Activated CD4-positive, alpha-beta T cell treated with anti-CD3 and anti-CD28 coated beads for 4 hours (primary cell): Measurements from ENCODE around the gene TECTB.
"Not testable (repeated sequence)": the region's sequence is repeated elsewhere in the genome, so short reads cannot be mapped to it uniquely, and the experiment has no call there.

ENCODE experiments used
- DNase-seq, 2 donors: peaks; one replicate each; pipeline ENCODE4 v3.0.0-alpha.2; 2020

TECTB gene

DNA sequence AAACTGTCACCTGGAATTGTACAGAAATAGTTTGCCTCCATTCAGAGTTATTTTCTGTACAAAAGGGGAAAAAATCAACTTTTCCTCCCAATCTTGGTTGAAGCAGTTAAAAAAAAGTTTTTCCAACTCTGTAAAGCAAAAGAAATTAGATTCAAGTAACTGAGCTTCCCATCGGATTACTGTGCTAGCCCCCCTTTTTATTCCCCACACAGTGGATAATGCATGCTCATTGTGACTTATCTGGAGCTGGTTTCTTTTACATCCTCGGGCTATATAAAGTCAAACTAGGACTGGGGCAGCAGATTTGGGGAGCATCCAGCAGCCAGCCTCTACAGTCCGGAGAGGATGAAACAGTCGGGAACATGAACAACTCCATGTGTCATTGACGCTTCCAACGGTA lies at the start of gene TECTB:
Gene TECTB, plus strand, starts transcription at position 301 of the 400 bp plus-strand sequence. CDS start 335 bp downstream, outside the sequence.
- no peak for DNase-seq

DNA sequence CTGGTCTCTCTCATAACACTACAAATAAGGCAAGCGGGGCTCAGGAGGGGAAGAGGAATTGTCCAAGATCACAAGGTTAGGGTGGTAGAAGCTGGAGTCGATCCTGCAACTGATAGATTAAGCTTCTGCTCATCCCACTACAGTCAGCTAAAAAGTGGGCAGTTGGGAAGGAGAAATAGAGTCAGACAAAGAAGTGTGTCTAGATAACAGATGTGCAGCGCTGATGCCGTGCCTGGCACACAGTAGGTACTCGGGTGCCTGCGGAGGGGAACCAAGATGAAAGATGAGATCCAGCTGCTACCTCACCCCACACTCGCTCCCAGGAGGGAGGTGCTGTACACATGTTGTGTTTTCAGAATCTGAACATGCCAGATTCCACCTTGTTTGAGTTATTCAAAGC lies 48.1 kb upstream of the TECTB start:
- no peak for DNase-seq

DNA sequence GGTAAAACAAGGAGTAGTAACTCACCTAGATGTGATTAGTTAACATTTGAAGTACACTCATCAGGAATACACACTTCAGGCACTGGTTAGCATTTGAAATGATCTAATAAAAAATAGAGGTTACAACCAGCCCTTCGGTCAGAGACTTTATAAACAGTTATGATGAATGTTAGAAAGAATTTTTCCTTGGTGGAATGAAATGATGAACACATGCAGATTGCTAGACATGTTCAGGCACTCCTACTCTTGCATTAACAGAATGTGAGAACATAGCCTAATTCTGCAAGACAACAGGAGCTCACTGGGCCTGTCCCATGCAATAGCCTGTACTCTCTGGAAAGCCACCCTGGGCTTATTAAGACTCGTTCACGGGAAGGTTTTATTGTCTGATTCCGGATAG lies 47.3 kb upstream of the TECTB start:
- no peak for DNase-seq

DNA sequence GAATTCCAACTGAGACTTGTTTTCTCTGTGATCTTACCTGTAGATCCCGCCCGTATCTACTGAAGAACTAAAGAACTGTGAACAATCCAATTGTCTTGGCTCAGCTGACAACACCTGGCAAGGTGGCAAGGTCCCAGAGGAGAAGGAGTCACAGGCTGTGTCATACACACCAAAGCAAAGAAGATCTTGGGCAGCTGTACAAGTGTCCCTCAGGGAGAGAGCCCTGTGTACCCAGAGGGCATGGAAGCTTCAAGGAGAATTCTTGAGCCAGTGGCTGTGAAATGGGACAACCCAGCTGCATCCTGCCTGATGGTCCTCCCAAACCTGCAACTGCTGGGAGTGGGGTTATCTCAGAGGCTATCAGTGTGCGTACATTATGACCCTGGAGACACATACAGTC lies 46.7 kb upstream of the TECTB start:
- no peak for DNase-seq

DNA sequence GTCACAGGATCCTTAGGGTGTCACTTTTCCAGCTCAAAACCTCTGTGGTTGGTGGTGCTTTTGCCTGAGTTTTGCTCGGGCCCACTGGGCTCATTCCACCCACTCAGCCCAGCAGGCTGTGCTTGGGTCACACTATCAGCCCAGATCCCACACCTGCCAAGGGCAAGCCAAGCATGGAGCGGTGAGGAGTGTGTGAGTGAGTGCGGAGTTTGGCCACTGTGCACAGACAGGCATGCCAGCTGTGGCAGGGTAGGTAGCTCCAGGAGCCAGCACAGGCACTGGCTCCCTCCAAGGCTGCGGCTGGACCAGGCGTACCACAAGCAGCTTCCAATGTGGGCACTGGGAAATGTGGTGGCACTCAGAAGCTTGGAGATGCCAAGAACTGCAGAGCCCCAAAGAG lies 43.9 kb upstream of the TECTB start:
- DNase-seq, result no peak

DNA sequence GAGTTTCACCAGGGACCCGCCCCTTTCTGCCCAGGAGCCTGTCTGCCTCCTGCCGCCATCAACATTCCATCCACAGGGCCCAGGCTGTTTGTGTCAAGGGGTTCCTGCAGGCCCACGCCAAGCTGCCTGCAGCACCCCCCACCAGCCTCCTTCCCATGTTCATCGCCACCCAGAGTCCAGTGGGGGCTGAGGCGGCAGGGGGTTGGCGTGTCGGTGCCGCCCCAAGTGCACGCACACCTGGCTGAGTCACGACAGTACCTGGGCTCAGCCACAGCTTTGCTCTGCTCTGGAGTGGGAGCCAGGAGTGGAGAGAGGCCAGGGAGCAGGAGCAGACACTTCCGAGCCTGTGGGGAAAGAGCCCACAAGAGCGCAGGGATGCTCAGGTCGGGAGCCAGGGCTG lies 42.8 kb upstream of the TECTB start:
- no peak for DNase-seq

DNA sequence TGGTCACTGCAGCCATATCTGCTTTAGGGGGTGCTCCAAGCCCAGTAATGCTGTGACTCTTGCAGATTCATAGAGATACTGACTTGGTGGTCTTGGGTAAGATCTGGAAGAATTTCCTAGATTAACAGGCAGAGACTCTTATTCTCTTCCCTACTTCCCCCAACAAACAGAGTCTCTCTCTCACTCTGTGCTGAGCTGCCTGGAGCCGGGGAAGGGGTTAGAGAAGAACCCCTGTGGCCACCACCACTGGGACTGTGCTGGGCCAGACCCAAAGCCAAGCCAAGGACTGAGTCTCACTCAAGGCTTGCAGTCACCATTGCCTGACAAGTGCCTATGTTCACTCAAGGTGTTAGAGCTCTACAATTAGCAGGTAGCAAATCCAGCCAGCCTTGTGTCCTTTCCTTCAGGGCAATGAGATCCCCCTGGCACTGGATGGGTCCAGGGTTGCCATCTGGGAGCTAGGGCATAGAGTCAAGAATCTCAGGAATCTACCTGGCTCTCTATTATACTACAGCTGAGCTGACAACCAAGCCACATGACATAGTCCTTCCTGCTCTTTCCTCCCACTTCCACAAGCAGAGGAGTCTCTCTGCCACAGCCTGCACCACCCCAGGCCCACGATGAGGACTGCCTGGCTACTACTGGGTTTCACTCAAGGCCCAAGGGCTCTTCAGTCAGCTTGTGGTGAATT lies 41.4 kb upstream of the TECTB start:
- no peak for DNase-seq

DNA sequence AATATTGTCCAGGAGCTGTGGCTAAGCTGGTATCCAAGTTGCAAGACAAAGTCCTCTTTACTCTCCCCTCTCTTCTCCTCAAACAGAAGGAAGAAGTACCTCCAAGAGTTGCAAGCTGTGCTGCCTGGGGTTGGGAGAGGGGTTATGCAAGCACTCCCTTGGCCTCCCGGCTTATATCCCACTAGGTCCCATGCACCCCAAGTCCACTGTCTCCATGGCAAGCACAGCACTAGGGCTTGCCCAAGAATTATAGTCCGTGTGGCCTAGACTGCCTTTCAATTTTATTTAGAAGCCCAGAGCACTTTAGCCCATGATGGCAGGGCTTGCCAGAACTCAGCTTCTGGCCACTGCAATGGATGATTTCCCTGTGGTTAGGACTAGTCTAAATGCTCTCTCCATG lies 40.4 kb upstream of the TECTB start:
- no peak for DNase-seq

DNA sequence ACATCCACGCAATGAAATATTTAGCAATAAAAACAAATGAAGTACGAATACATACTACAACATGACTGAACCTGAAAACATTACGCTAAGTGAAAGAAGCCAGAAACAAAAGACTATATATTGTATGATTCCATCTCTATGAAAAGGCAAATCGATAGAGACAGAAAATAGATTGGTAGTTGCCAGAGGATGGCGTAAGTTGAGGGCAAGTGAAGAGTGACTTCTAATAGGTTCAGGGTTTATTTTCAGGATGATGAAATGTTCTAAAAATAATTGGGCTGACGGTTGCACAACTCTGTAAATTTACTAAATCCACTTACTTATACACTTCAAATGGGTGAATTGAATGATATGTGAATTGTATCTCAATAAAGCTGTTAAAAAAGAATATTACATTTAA lies 39.5 kb upstream of the TECTB start:
- DNase-seq, result no peak

DNA sequence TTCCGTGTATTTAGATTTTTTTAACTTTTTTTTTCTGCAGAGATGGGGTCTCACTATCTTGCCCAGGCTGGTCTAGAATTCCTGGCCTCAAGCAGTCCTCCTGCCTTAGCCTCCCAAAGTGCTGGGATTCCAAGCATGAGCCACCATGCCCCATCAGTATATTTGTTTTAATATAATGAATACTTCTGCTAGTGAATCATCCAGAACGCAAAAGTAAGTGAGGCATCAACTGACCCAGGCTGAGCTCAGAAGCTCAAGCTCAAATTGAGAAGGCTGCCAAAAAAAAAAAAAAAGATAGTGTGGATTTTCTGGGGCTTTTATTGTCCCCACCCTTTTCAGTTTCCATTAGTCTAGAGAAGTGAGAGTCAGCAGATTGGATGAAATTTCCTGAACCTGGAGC lies 39.0 kb upstream of the TECTB start:
- no peak for DNase-seq

DNA sequence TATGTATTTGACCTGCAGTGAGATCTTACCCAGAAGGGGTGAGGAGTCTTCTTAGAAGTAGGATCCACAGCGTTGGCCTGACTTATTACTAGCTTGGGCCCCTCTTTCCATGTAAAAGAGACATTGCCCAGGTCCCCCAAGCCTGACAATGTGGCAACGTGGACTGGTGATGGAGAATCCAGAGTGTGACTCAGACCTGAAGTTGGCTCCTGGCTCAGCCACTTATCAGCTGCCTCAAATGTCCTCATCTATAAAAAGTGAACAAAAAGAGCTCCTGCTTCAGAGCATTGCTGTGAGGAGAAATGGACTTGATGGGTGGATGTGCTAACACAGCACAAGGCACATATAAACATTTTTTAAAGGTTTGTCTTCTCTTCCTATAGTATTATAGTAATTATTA lies 35.4 kb upstream of the TECTB start:
- no peak for DNase-seq

DNA sequence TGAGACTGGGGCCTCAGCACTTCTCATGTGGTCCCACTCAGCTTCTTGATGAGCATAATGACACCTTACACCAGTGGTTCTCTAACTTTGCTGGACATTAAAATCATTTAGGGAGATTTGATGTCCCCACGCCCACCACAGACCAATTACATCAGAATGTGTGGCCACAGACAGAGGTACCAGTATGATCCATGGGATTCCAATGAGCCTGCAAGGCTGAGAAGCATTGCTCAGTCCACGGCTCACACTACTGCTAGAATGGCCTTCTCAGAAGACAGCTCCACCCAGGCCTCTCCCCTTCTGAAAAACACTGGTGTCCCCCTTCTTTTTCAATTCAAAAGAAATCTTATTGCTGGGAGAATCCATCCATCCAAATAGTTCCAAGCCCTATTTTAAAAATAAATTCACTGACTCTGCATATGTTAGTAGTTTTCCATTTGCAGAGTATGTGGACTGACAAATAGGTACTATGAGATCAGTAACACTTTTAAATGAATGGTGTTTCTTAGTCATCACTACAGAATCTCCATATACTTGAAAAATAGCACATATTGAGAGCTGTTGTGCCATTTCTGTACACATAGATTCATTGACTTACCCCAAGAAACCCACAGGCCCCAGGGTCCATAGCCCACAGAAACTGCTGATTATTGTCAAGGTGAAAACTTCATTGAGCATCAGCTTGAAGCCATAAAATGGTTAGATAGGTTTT lies 34.5 kb upstream of the TECTB start:
- no peak for DNase-seq

DNA sequence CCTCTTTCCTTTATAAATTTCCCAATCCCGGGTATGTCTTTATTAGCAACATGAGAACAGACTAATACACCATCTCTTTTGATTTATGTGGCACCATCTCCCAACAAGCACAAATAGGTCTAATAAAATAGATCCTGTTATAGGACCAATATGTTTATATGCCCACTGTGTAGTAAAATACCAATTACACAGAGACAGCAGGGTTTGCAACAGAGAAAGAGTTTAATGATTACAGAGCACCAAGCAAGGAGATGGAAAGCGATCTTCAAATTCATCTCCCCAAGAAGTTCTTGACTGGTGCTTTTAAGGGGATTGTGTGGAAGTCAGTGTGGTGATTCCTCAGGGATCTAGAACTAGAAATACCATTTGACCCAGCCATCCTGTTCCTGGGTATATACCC lies 33.5 kb upstream of the TECTB start:
- DNase-seq, result no peak

DNA sequence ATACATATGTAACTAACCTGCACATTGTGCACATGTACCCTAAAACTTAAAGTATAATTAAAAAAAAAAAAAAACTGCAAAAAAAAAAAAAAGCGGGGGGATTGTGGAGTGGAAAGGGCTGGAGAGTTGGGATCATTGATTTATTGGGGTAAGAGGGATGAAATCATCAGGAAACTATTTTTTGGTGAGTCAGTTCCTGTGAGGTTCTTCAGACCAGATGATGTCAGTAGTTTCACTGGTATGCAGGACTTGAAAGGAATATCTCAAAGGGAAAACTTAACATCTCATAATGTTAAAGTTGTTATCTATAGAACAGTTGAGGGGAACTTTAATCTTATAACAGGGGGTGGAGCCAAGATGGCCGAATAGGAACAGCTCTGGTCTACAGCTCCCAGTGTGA lies 32.6 kb upstream of the TECTB start:
- no peak for DNase-seq

DNA sequence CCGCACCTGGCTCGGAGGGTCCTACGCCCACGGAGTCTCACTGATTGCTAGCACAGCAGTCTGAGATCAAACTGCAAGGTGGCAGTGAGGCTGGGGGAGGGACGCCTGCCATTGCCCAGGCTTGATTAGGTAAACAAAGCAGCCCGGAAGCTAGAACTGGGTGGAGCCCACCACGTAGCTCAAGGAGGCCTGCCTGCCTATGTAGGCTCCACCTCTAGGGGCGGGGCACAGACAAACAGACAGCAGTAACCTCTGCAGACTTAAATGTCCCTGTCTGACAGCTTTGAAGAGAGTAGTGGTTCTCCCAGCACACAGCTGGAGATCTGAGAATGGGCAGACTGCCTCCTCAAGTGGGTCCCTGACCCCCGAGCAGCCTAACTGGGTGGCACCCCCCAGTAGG lies 32.0 kb upstream of the TECTB start:
- DNase-seq, result not testable (repeated sequence)

DNA sequence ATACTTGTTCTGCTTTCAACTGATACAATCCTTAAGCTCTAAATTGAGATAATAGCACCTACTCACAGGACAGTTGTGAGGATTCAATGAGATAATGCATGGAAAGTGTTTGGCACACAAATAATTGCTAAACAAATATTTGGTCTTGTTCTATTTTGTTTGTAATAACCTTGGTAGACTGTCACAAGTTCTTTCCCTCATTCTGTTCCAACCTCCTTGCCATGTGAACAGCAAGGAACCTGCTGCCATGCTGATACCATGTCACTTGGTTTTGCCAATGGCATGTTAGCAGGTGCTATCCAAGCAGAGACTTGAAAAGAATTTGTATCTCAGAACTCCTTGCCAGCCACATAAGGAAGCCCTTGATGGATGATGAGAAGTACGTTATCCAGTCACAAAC lies 24.8 kb upstream of the TECTB start:
- no peak for DNase-seq

DNA sequence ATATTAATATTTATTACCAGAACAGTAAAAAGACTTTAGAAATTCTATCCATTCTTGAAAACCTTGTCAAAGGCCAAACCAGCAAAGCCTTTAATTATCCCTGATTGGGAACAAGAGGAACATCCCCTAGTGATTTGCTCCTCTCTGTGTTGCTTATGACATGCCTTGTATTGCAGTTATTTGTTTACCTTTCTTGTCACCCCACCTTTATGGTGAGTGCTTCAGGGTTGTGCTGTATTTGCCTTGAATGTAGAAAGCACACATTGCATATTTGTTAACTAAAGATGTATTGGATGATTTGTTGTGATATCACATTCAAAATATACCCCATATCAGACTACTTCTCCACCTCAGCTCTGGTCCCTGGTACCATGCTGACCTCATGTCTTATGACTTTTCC lies 23.5 kb upstream of the TECTB start:
- DNase-seq, result no peak

DNA sequence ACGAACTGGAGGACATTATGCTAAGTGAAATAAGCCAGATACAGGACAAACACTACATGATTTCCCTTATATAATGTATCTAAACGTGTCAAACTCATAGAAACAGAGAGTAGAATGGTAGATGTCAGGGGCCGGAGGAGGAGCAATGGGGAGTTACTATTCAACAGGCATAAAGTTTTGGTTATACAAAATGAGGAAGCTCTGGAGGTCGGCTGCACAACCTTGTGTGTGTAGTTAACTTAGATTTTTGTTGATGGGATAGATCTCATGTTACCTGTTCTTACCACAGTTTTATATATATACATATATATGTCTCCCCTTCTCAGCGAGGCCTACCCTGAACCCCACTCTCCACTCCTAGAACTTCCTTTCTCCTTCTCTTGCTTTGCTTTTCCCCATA lies 22.4 kb upstream of the TECTB start:
- DNase-seq, result no peak

DNA sequence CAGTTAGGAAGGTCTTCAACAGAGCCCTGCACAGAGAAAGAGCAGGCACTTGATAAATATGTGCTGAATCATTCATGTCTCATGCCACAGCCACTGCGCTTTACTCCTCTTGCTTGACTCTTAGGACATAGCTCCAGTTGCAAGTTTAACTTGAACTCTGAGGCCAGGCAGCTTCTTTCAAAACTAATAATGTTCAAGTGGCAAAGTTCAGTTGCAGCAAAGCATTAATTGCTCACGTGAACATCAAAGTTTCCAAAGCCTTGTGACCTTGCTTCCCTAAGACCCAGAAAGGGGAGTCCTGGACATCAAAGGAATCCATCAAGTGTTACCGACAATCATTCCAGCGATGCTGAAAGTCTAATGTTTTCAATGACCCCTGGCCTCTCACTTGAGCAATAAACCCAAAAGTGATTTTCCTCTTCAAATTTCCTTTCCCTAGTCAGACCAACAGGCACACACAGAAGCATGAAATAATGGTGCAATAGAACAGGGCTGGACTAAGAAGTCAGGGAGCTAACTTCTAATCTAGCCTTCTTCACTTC lies 21.8 kb upstream of the TECTB start:
- no peak for DNase-seq

DNA sequence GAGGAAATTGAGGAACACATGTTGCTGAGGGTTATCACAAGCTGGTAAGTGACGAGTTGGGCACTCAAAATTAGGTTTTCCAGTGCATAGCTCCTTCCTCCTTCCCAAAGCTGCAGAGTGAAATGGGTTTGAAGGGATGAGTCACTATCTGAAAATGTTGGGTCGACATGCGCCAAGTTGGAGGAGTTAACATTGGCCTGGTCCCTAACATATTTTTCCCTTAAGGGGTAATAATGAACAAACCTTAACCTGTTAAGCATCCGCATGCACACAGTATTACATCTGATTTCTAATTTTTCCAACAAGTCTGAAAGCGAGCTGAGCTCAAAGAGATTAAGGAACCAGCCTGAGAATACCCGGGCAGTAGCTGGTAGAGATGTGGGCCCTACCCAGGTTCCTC lies 20.7 kb upstream of the TECTB start:
- no peak for DNase-seq

DNA sequence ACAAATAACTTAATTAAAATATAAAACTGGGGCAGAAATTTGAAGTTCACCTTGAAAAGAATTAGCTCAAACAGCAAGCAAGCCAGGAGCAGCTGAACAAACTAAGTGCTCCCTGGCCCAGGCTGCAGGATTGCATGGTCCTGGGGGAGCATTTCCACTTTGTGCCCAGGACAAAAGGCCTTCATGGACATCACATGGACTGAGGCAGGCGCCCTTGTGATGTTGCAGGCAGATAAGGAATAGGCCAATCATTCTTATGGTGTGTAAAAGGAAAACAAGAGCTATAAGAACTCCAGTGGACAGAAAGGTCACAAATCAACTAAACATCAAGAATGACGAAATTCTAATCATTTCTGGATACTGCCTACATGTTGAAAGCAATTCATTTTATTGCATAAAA lies 17.5 kb upstream of the TECTB start:
- no peak for DNase-seq

DNA sequence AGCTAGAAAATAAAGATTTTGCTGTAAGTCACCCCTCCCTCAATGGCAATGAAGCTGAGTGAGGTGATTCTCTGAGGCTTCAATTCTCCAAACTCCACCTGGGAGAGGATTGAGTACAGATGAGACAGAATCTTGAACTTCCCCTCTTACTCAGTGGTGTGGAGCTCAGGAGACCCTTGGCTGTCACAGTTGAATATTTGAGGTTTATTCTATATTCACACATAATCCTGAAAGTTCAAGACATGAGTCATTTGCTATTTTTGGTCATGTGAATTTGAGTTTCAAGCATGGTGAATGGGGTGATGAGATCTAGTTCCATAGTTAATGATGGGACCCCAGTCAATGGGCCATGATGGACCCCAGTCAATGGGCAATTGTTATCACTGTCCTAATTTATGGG lies 13.9 kb upstream of the TECTB start:
- no peak for DNase-seq

DNA sequence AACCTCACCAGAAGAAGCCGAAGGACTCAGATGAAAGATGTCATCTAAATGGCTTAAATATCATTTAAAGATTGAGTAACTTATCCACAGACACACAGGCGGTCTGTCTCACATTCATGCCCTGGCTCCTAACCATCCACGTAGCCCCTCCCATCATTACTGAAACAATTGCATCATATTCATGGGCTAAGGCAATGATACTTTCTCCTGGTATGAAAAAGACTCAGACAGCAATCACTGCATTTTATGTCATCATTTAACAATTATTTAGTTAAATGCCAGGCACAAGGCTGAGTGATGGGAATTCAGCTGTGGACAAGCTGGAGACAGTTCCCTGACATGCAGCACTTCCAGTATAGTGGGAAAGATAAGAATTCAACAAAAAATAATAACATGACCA lies 11.2 kb upstream of the TECTB start:
- no peak for DNase-seq

DNA sequence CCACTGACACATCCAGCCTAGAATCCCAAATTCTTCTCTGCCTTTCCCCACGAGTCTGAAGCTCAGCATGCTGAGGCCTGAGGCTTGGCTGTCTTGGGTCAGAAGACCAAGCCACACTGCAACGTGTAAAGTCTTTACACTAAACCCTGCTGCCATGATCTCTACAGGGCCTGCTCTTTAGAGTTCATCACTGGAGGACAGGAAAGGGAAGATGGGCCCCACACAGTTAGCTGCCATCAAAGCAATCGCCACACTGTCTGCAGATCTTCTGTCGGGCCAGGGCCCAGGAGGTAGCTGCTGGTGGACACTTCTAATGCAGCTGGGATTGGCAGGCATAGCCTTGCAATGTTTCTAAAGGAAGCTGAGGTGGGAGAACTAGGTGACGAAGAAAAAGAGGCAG lies 8.4 kb upstream of the TECTB start:
- no peak for DNase-seq
